ENCODE data around the gene TNFRSF18.

The TNFRSF18 gene

DNA sequence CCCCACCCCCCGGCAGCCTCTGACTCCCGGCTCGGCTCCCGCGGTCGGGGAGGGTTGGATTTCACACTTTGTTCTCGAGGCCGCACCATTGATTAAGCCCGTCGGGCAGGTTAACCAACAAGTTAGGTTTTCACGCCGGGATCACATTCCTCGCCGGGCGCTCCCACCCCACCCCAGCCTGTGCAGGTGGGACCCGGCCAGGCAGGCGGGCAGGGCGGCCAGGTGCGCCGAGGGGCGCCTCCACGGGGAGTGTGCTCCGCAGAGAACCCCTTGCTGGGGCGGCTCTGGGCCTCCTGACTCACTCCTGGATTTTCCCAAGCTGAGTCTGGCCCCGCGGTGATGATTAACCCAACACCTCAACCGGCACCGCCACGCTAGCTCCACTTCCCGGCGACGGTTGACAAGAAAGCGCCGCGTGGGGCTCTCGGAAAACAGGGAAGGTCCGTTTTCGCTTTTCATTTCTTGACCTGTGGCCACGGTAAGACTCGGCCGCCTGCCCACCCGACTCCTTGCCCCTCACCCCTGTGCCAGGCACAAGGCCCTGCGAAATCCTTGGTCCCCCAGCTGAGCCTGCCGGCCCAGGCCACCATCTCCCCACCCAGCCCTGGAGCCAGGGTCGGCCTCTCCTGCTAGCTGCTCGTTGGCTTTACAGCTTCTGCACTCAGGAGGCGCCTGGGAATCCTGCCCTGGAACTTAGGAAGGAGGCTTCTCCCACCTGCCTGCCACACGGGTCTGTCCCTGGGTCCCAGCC lies 41.5 kb downstream of the TNFRSF18 start:
- TF ChIP-seq, protein P1, sequence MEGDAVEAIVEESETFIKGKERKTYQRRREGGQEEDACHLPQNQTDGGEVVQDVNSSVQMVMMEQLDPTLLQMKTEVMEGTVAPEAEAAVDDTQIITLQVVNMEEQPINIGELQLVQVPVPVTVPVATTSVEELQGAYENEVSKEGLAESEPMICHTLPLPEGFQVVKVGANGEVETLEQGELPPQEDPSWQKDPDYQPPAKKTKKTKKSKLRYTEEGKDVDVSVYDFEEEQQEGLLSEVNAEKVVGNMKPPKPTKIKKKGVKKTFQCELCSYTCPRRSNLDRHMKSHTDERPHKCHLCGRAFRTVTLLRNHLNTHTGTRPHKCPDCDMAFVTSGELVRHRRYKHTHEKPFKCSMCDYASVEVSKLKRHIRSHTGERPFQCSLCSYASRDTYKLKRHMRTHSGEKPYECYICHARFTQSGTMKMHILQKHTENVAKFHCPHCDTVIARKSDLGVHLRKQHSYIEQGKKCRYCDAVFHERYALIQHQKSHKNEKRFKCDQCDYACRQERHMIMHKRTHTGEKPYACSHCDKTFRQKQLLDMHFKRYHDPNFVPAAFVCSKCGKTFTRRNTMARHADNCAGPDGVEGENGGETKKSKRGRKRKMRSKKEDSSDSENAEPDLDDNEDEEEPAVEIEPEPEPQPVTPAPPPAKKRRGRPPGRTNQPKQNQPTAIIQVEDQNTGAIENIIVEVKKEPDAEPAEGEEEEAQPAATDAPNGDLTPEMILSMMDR (IDR thresholded peaks at IDR 0.05; ENCODE audit: low read depth, low read length, missing control alignments) = no peak
- no peak overlapping the region for H3K4me3 ChIP-seq (replicated peaks; ENCODE audit: low read depth, low read length)
- DNase-seq (ENCODE audit: extremely low read depth, low read depth) = no peak

DNA sequence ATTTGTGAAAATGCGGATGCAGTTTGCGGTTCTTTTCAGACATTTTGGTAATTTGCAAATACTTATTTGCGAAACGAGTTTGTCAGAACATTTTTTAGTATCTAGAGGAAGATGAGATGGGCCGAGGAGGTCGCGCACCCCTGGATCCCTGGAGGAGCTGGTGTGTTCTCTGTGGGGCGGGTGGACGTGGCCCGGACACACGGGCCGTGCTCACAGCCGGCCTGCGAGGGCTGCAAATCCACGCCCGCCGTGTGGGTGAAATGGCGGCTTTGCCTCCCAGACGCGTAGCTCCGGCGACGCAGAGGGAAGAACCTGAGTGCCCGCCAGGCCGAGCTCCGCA lies 42.1 kb downstream of the TNFRSF18 start:
- TF ChIP-seq, protein P1 (IDR thresholded peaks at IDR 0.05; ENCODE audit: low read depth, low read length, missing control alignments) = no peak
- DNase-seq (ENCODE audit: extremely low read depth, low read depth) = no peak
- H3K4me3 ChIP-seq (replicated peaks; ENCODE audit: low read depth, low read length) = no peak overlapping the region

DNA sequence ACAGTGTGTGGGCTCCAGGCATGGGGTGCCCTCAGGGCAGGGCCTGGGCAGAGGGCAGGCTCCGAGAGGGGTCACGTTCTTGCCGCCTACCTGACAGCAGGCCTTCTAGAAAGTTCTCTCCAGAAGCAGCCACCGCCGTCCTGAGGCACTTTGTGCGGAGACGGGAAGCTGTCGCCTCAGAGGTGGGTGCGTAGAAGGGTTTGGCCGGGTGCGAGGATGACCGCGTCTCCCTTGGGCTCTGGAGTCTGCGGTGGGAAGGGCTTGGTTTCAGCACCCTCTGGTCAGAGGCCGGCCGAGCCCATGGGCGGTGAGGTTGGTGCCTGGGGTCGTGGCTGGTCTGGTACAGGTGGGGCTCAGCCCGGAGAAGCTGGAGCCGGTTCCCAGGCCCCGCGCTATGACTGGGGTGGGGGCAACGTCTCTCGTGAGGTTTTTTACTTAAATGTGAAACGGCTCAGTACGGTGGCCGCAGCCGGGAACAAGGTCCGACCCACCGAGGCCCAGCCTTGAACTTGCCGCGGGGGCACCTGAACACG lies 42.8 kb downstream of the TNFRSF18 start:
- TF ChIP-seq, protein P1 (IDR thresholded peaks at IDR 0.05; ENCODE audit: low read depth, low read length, missing control alignments) = no peak
- no peak for DNase-seq (ENCODE audit: extremely low read depth, low read depth)
- H3K4me3 ChIP-seq (replicated peaks; ENCODE audit: low read depth, low read length) = no peak overlapping the region

DNA sequence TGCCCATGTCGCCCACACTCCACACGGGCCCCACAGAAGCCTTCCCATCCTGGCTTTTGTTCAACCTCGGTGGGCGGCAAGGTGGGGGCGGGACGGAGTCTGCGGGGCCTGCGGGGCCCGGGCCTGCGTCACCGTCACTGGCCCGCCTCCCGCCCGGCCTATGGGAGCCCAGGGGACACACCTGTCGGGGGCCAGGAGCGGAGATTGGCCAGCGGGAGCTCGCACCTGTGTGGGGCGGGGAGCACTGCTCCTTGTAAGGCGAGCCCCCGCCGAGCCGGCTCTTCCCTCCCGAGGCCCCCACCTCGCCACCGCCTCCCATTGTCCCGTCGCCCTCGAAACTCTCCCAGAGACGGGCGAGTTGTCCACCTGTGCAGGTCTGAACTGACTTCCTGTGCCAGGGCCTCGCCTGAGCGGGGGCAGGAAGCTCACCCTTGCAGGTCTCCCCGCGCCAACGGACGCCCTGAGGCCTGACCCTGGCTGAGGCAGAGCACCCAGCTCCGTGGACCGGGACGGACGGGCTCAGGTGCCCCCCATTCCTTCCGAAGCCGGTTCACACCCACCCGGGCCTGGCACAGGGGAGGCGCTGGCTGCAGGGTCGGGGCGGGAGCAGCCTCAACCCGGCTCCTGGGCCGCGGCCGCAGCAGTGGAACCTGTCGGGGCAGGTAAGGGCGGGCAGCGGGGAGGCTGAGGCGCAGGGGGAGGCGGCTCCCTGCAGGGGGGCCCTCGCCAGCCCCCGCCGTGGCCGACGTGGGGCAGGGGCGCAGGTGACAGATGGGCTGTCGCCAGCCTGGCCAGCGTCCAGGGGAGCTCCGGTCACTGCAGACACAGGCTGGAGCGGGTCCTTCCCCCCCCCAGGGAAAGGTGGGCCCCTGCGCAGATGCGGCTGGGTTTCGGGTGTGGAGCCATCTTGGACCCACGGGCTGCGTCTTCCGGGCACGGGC lies 43.5 kb downstream of the TNFRSF18 start:
- H3K4me3 ChIP-seq (replicated peaks; ENCODE audit: low read depth, low read length) = no peak overlapping the region
- DNase-seq (ENCODE audit: extremely low read depth, low read depth) = no peak

DNA sequence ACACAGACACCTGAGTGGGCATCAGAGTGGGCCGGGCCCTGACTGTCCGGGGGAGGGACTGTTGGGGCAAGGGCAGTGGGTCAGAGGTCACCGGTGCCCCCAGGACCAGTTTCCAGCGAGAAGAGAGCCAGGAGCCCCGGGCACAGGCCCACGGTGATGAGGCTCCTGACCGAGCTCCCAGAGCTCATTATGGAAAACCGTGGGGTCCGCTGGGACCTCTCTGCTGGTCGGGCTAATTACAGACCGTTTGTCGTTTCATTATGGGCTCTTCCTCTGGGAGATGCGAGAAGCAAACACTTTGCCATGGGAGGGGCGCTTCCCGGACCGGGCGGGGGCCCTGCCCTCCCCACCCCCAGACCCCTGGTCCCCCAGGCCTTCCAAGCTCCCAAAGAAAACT lies 44.7 kb downstream of the TNFRSF18 start:
- no peak overlapping the region for H3K4me3 ChIP-seq (replicated peaks; ENCODE audit: low read depth, low read length)
- DNase-seq (ENCODE audit: extremely low read depth, low read depth) = no peak
- TF ChIP-seq, protein P1 (IDR thresholded peaks at IDR 0.05; ENCODE audit: low read depth, low read length, missing control alignments) = no peak

More for the DNA sequence above, 43.5 kb downstream of the TNFRSF18 start:
- TF ChIP-seq, protein P1 (IDR thresholded peaks at IDR 0.05; ENCODE audit: low read depth, low read length, missing control alignments) = no peak

DNA sequence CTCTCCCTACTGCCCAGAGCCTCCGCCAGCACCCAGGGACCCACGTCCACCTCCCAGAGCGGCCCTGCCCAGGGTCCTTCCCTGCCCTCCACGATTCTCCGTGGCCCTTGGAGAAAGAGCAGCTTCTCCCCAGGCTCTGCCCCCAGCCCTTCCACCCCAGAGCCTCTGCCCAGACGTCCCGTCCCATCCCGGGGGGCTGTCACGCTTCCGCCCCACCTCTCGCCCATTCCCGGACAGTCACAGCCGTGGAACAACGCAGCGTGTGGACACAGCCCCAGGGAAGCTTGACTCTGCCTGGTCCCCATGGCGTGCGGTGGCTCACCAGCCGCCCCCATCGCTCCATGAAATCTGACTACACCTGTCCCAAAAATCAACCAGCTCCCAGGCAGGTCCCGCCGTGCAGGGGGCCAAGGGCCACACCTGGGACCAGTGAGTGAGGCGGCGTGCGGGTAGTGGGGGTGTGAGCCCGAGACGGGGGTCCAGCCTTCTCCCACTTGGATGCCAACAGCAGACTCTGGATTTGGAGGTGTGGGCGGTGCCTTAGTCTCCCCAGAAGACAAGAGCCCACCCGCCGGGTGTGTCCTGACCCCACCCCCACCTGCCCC lies 45.2 kb downstream of the TNFRSF18 start:
- DNase-seq (ENCODE audit: extremely low read depth, low read depth) = no peak
- H3K4me3 ChIP-seq (replicated peaks; ENCODE audit: low read depth, low read length) = no peak overlapping the region
- TF ChIP-seq, protein P1 (IDR thresholded peaks at IDR 0.05; ENCODE audit: low read depth, low read length, missing control alignments) = no peak

All from HFF-Myc (cell line).